Effector memory CD4-positive, alpha-beta T cell (primary cell): ENCODE data around the gene SPATA6.
"Not testable (repeated sequence)": the region's sequence is repeated elsewhere in the genome, so short reads cannot be mapped to it uniquely, and the experiment has no call there.

Experiments used
- DNase-seq, 3 donors: peaks; one replicate each; pipeline ENCODE4 v3.0.0-alpha.2; 2020
- H3K27ac ChIP-seq: 2 replicates; pipeline ENCODE4 v1.7.0; 2013; ENCODE audit warnings: mild to moderate bottlenecking, low read length, moderate library complexity; ENCODE audit not compliant: insufficient read depth, poor library complexity, severe bottlenecking
- H3K27me3 ChIP-seq: replicated peaks from 2 replicates; pipeline ENCODE4 v1.7.0; 2013; ENCODE audit warnings: mild to moderate bottlenecking, low read length; ENCODE audit not compliant: insufficient read depth, control insufficient read depth, poor library complexity, severe bottlenecking
- H3K36me3 ChIP-seq: 2 replicates; pipeline ENCODE4 v1.7.0; 2013; ENCODE audit warnings: mild to moderate bottlenecking, low read length, moderate library complexity; ENCODE audit not compliant: control insufficient read depth, insufficient read depth
- H3K4me1 ChIP-seq: 2 replicates; pipeline ENCODE4 v1.7.0; 2013; ENCODE audit warnings: low read length, mild to moderate bottlenecking; ENCODE audit not compliant: control insufficient read depth, insufficient read depth, poor library complexity, severe bottlenecking
- H3K4me3 ChIP-seq: 2 replicates; pipeline ENCODE4 v1.7.0; 2013; ENCODE audit warnings: low read length, low read depth, mild to moderate bottlenecking; ENCODE audit not compliant: insufficient read depth, poor library complexity, severe bottlenecking
- H3K9me3 ChIP-seq: 2 replicates; pipeline ENCODE4 v1.7.0; 2013; ENCODE audit warnings: mild to moderate bottlenecking, low read length, moderate library complexity; ENCODE audit not compliant: control insufficient read depth

SPATA6 gene

GRCh38 chr1:48371598-48371997 is 100.4 kb downstream of the SPATA6 start:
- Histone ChIP-seq H3K4me3 (no peak overlapping the region), H3K27me3 (no peaks in the 10 kb centered on the region), H3K27ac (no peak overlapping the region), H3K36me3 (no peaks in the 10 kb centered on the region), H3K9me3 (no peaks in the 10 kb centered on the region), H3K4me1 (no peaks in the 10 kb centered on the region)
- no peak for DNase-seq

GRCh38 chr1:48362901-48363300 is 109.1 kb downstream of the SPATA6 start:
- Histone ChIP-seq H3K9me3 (no peaks in the 10 kb centered on the region), H3K4me3 (no peak overlapping the region), H3K4me1 (no peaks in the 10 kb centered on the region), H3K27me3 (no peaks in the 10 kb centered on the region), H3K36me3 (no peaks in the 10 kb centered on the region), H3K27ac (no peak overlapping the region)
- DNase-seq, result no peak

DNA sequence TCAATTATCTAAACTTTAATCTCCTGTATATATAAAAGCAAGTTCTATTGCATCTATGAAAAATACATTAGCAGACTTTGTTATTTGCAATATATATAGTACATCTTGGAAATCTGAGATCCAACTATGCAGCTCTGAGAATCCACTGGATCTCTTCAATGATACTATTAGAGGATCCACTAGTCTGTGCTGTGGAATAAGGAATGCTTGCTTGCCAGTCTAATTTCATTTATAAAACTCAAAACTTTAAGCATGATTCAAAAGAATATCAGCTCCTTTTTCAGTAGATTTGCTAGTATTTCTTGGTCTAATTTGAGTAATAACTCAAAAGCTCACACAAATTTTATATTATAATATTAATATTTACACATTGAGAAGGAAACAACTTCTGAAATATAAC is 115.1 kb downstream of the SPATA6 start:
- Histone ChIP-seq H3K27ac (no peak overlapping the region), H3K9me3 (no peaks in the 10 kb centered on the region), H3K36me3 (no peaks in the 10 kb centered on the region), H3K4me3 (no peak overlapping the region), H3K4me1 (no peaks in the 10 kb centered on the region), H3K27me3 (no peaks in the 10 kb centered on the region)
- DNase-seq, result no peak

DNA sequence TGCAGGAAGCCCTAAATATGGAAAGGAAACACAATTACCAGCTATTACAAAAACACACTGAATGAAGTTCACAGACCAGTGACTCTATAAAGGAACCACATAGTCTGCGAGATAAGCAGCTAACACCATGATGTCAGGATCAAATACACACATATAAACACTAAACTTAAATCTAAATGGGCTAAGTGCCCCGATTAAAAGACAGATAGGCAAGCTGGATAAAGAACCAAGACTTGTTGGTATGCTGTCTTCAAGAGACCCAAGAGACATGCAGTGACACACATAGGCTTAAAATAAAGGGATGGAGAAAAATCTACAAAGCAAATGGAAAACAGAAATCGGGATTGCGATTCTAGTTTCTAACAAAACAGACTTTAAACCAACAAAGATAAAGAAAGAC is 127.6 kb downstream of the SPATA6 start:
- no peak for DNase-seq
- no peaks in the 10 kb centered on the region for H3K36me3 ChIP-seq
- H3K27me3 ChIP-seq, result no peaks in the 10 kb centered on the region
- H3K9me3 ChIP-seq, result no peaks in the 10 kb centered on the region
- H3K4me3 ChIP-seq, result no peak overlapping the region
- H3K4me1 ChIP-seq, result no peaks in the 10 kb centered on the region
- H3K27ac ChIP-seq, result no peak overlapping the region

GRCh38 chr1:48341221-48341620 is 130.8 kb downstream of the SPATA6 start:
- H3K27me3 ChIP-seq, result no peaks in the 10 kb centered on the region
- H3K36me3 ChIP-seq, result no peaks in the 10 kb centered on the region
- DNase-seq, result no peak
- H3K27ac ChIP-seq, result no peak overlapping the region
- no peaks in the 10 kb centered on the region for H3K9me3 ChIP-seq
- H3K4me1 ChIP-seq, result no peaks in the 10 kb centered on the region
- no peak overlapping the region for H3K4me3 ChIP-seq

GRCh38 chr1:48338257-48338656 is 133.7 kb downstream of the SPATA6 start:
- Histone ChIP-seq H3K9me3 (no peaks in the 10 kb centered on the region), H3K4me3 (no peak overlapping the region), H3K27ac (no peak overlapping the region), H3K36me3 (no peaks in the 10 kb centered on the region), H3K27me3 (no peaks in the 10 kb centered on the region), H3K4me1 (no peaks in the 10 kb centered on the region)
- no peak for DNase-seq

DNA sequence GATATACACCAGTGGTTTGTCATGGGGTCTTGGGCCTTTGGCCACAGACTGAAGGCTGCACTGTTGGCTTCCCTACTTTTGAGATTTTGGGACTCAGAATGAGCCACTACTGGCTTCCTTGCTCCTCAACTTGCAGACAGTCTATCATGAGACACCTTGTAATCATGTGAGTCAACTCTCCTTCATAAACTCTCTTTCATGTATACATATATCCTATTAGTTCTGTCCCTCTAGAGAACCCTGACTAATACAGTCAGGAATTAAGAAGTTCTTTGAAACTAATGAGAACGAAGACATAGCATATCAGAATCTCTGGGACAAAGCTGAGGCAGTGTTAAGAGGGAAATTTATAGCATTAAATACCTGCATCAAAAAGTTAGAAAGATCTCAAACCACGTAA is 138.7 kb downstream of the SPATA6 start:
- no peak overlapping the region for H3K4me3 ChIP-seq
- H3K4me1 ChIP-seq, result no peaks in the 10 kb centered on the region
- no peak overlapping the region for H3K27ac ChIP-seq
- no peak for DNase-seq
- no peaks in the 10 kb centered on the region for H3K9me3 ChIP-seq
- no peaks in the 10 kb centered on the region for H3K36me3 ChIP-seq
- no peaks in the 10 kb centered on the region for H3K27me3 ChIP-seq

DNA sequence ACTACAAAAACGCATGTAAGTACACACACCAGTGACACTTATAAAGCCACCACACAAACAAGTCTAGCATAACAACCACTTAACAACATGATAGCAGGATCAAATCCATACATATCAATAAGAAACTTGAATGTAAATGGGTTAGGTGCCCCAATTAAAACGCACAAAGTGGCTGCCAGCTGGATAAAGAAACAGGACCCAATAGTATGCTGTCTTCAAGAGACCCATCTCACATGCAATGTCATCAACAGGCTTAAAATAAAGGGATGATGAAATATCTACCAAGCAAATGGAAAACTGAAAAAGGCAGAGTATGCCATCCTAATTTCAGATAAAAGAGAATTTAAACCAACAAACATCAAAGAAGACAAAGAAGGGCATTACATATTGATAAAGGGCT is 139.9 kb downstream of the SPATA6 start:
- Histone ChIP-seq H3K27ac (no peak overlapping the region), H3K36me3 (no peaks in the 10 kb centered on the region), H3K9me3 (no peaks in the 10 kb centered on the region), H3K4me1 (no peaks in the 10 kb centered on the region), H3K4me3 (no peak overlapping the region), H3K27me3 (no peaks in the 10 kb centered on the region)
- no peak for DNase-seq

DNA sequence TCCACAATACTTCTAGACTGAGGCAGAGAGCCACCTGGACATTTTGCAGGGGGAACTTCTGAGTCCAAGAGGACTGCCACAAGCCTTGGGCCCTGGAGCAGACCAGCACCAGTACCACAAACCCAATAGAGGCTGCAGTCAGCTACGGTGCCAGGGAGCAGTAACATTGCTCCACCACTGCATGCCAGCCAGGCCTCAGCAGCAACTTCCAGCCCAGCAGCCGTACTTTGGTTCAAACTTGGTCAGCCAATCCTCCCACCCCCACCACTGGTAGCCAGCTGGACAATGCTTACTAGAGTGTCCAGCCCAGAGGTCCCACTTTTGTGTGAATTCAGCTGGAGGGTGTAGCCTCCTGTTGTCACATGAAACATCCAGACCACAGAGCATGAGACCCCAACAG is 142.1 kb downstream of the SPATA6 start:
- H3K27me3 ChIP-seq, result no peaks in the 10 kb centered on the region
- DNase-seq, result no peak
- H3K36me3 ChIP-seq, result no peaks in the 10 kb centered on the region
- no peak overlapping the region for H3K4me3 ChIP-seq
- no peaks in the 10 kb centered on the region for H3K4me1 ChIP-seq
- no peaks in the 10 kb centered on the region for H3K9me3 ChIP-seq
- no peak overlapping the region for H3K27ac ChIP-seq

DNA sequence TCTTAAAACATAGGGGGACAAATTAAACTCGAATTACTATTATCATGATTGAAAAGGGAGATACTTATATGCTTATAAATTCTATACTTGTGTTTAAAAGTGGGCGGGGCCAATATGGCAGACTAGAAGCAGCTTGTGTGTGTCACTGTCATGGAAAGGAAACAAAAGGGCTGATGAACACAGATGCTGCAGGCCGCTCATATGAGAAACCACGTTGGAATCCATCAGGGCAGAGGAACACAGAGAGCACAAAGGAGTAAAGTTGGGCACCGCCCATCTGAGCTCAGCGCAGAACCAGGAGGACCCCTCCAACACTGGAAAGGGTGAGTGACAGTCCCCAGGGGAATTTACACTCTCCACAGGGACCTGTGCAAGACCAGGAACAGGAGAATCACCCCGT is 142.5 kb downstream of the SPATA6 start:
- DNase-seq, result no peak
- Histone ChIP-seq H3K4me3 (no peak overlapping the region), H3K27me3 (no peaks in the 10 kb centered on the region)

GRCh38 chr1:48311829-48312228 is 160.2 kb downstream of the SPATA6 start:
- not testable (repeated sequence) for H3K27me3 ChIP-seq, DNase-seq, H3K36me3 ChIP-seq, H3K4me1 ChIP-seq, H3K4me3 ChIP-seq, H3K9me3 ChIP-seq, H3K27ac ChIP-seq

More for the DNA sequence above, 142.5 kb downstream of the SPATA6 start:
- no peaks in the 10 kb centered on the region for H3K9me3 ChIP-seq
- H3K27ac ChIP-seq, result no peak overlapping the region
- H3K36me3 ChIP-seq, result no peaks in the 10 kb centered on the region
- no peaks in the 10 kb centered on the region for H3K4me1 ChIP-seq
